HTERT RPE-1 (cell line): ENCODE data around the gene BMP5.
"Not testable (repeated sequence)": the region's sequence is repeated elsewhere in the genome, so short reads cannot be mapped to it uniquely, and the experiment has no call there.

Experiments
- in situ Hi-C: fragments of 300-500 bp; cut with MboI; formaldehyde crosslinking; loops from 4 replicates; pipeline ENCODE4 v1.14.3; 2020; ENCODE audit warnings: low sequenced_read_pairs

Gene BMP5

GRCh38 chr6:55875400-55875799 lies at the start of gene BMP5:
Gene BMP5 (minus strand): TSS chr6:55875590. CDS start chr6:55874865, 725 bp downstream.
- in situ Hi-C loops = no loop called here

GRCh38 chr6:55922406-55922805 lies 47.0 kb upstream of the BMP5 start:
- in situ Hi-C loops = no loop called here

- in situ Hi-C loops = no loop called here
These were observed 44.4 kb upstream of the BMP5 start for GRCh38 chr6:55919716-55920308.

- in situ Hi-C loops = no loop called here
These were observed 43.2 kb upstream of the BMP5 start for GRCh38 chr6:55918639-55919038.

GRCh38 chr6:55917751-55918415 lies 42.5 kb upstream of the BMP5 start:
- in situ Hi-C loops = no loop called here

DNA sequence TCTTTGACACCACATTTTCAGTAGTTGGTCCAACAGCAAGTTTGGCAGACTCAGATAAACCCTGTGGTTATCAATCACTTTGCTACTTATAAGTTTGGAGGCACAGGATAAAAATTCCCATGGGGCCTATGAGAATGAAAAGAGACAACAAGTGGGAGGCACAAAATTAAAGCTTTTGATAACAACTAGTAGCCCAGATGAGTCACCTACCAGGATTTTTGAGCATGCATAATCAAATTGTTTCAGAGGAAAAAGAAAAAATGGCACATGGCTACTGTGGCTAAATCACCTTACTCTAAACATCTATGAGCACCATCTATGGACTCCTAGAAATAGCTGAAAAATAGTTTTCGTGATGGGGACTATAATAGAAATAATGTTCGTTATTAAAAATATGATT lies 40.8 kb upstream of the BMP5 start:
- in situ Hi-C loops = no loop called here

DNA sequence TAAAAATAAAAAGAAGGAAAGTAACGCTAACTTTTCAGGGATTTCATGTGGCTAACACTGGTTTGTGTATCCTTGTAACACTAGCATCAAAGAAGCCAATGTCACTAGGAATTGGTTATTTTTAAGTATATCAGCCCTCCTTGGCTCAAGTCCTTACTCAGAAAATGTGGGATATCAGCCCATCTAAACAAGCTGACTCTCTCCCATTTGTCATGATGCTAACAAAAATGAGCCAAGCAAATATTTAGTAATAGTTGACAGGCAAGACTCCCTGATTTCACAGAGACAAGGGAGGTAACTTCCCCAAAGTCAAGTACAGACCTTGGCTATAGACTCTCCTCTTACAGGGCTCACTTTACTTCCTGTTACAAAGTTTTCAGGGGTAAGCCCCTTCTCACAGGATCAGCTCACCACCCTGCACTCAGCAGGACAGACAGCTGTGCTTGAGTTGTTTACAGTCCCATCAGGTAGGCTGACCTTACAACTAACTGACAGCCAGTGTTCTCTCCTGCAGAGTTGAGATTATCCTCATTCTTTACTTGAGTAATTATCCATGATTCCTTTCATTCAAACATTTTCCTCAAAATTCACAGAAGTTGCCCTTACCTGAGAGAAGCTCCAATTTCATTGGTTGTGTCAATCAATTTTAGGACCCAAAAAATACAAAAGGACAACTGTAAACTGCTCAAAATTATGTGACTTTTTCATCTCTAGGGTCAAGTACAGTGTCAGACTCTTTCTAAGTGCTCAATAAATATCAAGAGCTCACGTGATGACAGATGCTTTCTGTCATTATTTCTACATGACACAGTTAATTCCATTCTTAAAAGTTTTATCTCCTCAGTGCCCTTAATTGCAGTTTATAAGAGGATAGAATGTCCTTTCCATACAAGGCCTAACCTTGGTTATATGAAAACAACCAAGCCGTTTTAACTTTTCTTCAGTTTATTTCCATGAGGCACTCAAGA lies 38.1 kb upstream of the BMP5 start:
- in situ Hi-C loops = no loop called here

DNA sequence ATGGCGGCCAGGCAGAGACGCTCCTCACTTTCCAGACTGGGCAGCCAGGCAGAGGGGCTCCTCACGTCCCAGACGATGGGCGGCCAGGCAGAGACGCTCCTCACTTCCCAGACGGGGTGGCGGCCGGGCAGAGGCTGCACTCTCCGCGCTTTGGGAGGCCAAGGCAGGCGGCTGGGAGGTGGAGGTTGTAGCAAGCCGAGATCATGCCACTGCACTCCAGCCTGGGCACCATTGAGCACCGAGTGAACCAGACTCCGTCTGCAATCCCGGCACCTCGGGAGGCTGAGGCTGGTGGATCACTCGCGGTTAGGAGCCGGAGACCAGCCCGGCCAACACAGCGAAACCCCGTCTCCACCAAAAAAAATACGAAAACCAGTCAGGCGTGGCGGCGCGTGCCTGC lies 35.1 kb upstream of the BMP5 start:
- in situ Hi-C loops = not testable (repeated sequence)

DNA sequence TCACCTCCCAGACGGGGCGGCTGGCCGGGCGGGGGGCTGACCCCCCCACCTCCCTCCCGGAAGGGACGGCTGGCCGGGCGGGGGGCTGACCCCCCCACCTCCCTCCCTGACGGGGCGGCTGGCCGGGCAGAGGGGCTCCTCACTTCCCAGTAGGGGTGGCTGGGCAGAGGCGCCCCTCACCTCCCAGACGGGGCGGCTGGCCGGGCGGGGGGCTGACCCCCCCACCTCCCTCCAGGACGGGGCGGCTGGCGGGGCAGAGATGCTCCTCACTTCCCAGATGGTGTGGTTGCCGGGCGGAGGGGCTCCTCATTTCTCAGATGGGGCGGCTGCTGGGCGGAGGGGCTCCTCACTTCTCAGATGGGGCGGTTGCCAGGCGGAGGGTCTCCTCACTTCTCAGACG lies 34.5 kb upstream of the BMP5 start:
- in situ Hi-C loops = not testable (repeated sequence)

DNA sequence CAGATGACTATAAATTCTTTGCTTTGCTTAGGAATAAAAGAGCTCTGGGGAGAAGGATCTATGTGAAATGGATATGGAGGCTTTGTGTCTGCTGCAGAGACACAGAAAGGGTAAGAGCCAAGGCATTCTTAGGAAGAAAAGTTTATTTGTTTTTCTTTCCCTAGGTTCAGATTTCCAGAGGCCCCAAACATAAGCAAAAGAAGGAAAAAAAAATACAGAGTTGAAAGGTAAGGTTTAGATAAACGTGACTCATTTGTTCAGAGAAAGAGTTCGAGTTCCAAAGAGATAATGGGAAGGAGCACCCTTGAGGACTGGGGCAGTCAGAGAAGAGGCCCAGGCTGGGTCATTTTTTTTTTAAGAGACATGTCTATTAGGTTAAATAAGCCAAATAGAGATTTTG lies 27.4 kb upstream of the BMP5 start:
- in situ Hi-C loops = no loop called here

DNA sequence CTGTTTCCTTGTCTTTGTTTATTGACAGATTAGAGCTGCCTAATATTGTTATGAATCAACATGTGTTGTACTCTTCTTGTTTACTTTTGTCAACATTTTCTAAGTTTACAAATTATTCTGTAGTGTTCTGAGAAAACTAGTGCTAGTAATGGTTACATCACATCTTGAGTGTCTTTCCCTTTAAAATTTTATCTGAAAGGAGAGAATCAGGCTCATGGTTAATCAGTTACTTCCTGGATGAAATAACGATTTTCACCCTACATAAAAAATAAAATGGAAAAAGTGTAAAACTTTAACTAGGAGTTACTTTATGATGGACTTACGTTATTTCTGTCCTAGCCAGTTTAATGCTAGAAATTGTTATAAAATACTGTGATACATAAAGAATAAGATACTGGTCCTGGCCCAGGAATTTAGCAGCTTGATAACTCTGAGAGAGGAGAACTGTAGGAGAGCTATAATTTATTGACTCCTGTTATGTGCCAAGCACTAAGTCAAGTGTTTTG lies 26.4 kb upstream of the BMP5 start:
- in situ Hi-C loops = no loop called here

- in situ Hi-C loops = no loop called here
These were observed 23.0 kb upstream of the BMP5 start for GRCh38 chr6:55898342-55898741.

DNA sequence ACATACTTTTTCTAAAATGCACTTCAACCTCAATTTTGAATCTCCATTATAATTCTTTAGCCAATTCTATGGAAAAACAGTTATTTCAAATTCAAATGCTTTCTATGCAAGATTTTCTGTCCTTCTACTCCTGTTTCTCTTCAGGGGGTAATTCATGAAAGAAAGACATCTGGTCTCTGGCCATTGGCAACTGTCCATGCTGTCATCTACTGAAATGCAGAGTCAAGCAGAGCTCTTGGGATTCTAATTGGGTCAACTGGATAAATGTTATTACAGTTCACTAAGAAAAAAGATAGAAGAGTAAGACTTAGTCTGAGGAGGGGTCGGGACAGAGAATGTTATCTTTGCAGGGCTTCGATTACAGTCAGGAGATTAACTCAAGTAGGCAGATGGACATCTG lies 22.0 kb upstream of the BMP5 start:
- in situ Hi-C loops = no loop called here

- in situ Hi-C loops = no loop called here
These were observed 20.8 kb upstream of the BMP5 start for GRCh38 chr6:55895972-55896730.

- in situ Hi-C loops = no loop called here
These were observed 17.5 kb upstream of the BMP5 start for GRCh38 chr6:55892749-55893357.

GRCh38 chr6:55888917-55889316 lies 13.5 kb upstream of the BMP5 start:
- in situ Hi-C loops = no loop called here

DNA sequence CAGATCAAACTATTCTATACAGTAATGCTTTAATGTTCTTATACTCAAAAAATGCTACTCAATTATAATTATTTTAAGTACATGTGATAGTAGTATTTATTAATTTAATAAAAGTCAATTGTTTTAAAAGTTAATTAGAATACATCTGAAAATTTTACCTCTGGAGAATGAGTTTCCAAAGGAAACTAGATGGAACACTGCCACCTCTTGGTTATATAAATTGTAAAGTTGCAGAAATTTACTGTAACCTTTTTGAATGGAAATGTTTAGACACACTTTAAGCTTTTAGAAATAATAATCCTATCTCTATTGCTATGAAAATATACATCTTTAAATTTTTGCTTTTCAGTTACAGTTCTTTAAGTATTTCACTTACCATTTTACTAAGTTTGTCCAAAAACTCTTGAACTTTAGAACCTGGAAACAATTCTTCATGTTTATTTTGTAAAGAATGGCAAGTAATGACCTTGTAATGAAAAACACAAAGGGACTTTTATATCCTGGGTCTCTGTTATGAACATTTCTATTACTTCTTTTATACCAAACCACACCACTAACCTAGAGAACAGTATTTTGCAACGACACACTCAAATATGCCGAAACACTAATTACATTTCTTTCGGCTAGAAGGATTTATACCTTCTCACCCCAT lies 10.9 kb upstream of the BMP5 start:
- in situ Hi-C loops = no loop called here

GRCh38 chr6:55882718-55883569 lies 7.6 kb upstream of the BMP5 start:
- in situ Hi-C loops = no loop called here

GRCh38 chr6:55877283-55877682 lies 1.9 kb upstream of the BMP5 start:
- in situ Hi-C loops = no loop called here
